ENCODE results near the gene FOSL2.

DNA sequence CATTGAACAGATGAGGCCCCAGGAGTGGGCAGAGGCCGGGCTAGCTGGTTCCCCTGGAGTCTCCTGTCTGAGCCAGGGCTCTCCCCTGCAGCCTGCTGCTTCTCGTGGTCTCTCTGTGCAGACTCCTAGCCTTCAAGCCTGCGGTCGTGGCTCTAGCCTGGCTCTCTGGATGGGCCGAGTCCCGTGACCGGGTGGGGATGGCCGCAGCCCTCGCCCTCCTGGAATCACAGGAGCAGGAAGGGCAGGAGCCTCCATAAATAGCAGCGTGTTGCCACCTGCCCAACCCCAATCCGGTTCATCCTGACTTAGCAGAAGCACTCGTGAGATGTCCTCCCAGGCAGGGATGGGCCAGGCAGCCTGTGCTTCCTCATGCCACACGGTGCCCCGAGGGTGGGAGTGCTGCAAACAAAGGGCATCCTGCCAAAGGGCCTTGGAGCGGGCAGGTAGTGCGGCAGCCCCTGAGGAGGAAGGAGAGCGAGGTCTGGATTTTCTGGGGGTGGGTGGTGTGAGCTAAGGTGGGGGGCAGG, 43.9 kb downstream of the FOSL2 start:
- TF ChIP-seq ZNF394 (tag by site-specific recombination; IDR thresholded peaks at IDR 0.05; ENCODE audit: borderline replicate concordance) (no peak), ZNF169 (tag by site-specific recombination; IDR thresholded peaks at IDR 0.05) (no peak), HOXA7 (CRISPR knock-in tag; IDR thresholded peaks at IDR 0.05; ENCODE audit: borderline replicate concordance) (no peak), ZNF24 (tag by site-specific recombination; IDR thresholded peaks at IDR 0.05) (no peak)
- TF ChIP-seq, protein P1, sequence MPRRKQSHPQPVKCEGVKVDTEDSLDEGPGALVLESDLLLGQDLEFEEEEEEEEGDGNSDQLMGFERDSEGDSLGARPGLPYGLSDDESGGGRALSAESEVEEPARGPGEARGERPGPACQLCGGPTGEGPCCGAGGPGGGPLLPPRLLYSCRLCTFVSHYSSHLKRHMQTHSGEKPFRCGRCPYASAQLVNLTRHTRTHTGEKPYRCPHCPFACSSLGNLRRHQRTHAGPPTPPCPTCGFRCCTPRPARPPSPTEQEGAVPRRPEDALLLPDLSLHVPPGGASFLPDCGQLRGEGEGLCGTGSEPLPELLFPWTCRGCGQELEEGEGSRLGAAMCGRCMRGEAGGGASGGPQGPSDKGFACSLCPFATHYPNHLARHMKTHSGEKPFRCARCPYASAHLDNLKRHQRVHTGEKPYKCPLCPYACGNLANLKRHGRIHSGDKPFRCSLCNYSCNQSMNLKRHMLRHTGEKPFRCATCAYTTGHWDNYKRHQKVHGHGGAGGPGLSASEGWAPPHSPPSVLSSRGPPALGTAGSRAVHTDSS (tag by site-specific recombination; IDR thresholded peaks at IDR 0.05), result no peak

Measured in HEK293 (cell line).